ENCODE measurements around the gene SFSWAP. TPM values are rescaled to one million over a fixed set of nuclear protein-coding genes. Genes with fewer than 3 reads are reported as not detected.
"Not testable (repeated sequence)": the region's sequence is repeated elsewhere in the genome, so short reads cannot be mapped to it uniquely, and the experiment has no call there.

The SFSWAP gene
- total RNA-seq, 4 donors from 2014 or later = 49.8 to 88.8 (median 71.3) TPM

- 76 to 82% methylated on average over 21 of the region's 21 CpGs for WGBS, 2 donors
- Histone ChIP-seq H3K4me3 (no peak overlapping the region), H3K36me3 (no peaks in the 10 kb centered on the region), H3K9me3 (peaks cover 0 to 11% (median 0%) of the 10 kb centered on the region in 4 donors), H3K27me3 (peaks cover 0 to 8% of the 10 kb centered on the region in 2 donors), H3K4me1 (no peaks in the 10 kb centered on the region), H3K27ac (no peak overlapping the region)
- TF ChIP-seq EP300 (IDR thresholded peaks at IDR 0.05) (no peak), CTCF (IDR thresholded peaks at IDR 0.05) (no peak), POLR2A (IDR thresholded peaks at IDR 0.05) (no peak)
- DNase-seq (ENCODE audit: low spot score in 2 of 2) = no peak
Observed at GRCh38 chr12:131675126-131676080, 35.5 kb upstream of the SFSWAP start.

DNA sequence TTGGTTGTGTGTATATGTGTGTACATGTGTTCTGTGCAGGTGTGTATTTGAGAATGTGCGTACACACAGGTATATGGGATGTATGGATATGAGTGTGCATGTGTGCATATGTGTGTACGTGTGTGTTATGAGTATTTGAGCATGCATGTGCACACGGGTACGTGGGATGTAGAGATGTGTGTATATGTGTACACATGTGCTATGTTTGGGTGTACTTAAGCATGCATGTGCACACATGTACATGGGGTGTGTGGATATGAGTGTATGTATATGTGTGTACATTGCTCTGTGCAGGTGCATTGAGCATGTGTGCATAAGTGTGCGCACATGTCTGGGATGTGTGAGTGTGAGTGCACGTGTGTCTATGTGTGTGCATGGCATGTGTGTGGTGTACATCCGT lies 34.3 kb upstream of the SFSWAP start:
- 82 to 88% methylated on average over 7 of the region's 7 CpGs for WGBS, 2 donors
- Histone ChIP-seq H3K4me3 (no peak overlapping the region), H3K27me3 (peaks cover 0 to 8% of the 10 kb centered on the region in 2 donors), H3K9me3 (peaks cover 0 to 11% (median 0%) of the 10 kb centered on the region in 4 donors), H3K36me3 (no peaks in the 10 kb centered on the region), H3K27ac (no peak overlapping the region), H3K4me1 (no peaks in the 10 kb centered on the region)
- DNase-seq (ENCODE audit: low spot score in 2 of 2) = no peak
- TF ChIP-seq POLR2A (IDR thresholded peaks at IDR 0.05) (no peak), EP300 (IDR thresholded peaks at IDR 0.05) (no peak), CTCF (IDR thresholded peaks at IDR 0.05) (no peak)

GRCh38 chr12:131677067-131677466 lies 33.8 kb upstream of the SFSWAP start:
- H3K9me3 ChIP-seq = peaks cover 0 to 11% (median 0%) of the 10 kb centered on the region in 4 donors
- DNase-seq (ENCODE audit: low spot score in 2 of 2); H3K36me3 ChIP-seq; H3K27ac ChIP-seq; H3K4me1 ChIP-seq; H3K4me3 ChIP-seq: not testable (repeated sequence)
- WGBS, 2 donors = 57 to 89% methylated on average over 1 to 3 of the region's 6 CpGs
- peaks cover 0 to 13% of the 10 kb centered on the region in 2 donors for H3K27me3 ChIP-seq

DNA sequence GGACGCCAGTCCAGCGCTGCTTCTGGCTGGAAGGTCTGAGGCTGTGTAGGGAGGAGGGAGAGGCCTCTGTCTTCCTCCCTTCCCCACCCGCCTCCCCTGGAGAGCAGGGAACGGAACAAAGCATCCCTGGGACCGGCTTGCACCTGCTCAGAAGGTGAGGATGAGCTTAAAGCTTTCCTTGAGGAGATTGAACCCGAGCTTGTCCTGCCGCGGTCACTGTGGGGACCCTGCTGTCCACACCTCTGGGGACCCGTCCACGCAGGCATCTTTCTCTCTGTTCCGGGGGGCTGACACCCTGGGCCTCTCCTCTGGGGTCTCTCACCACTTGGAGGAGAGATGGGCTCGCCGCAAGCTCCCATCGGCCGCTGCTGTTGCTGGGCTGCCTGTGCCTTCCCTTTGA lies 33.2 kb upstream of the SFSWAP start:
- H3K4me1 ChIP-seq = peaks cover 0 to 9% (median 0%) of the 10 kb centered on the region in 4 donors
- peaks cover 0 to 19% of the 10 kb centered on the region in 2 donors for H3K27me3 ChIP-seq
- DNase-seq (ENCODE audit: low spot score in 2 of 2) = no peak
- H3K9me3 ChIP-seq = peaks cover 0 to 11% (median 0%) of the 10 kb centered on the region in 4 donors
- TF ChIP-seq POLR2A (IDR thresholded peaks at IDR 0.05) = no peak
- no peak for TF ChIP-seq CTCF (IDR thresholded peaks at IDR 0.05)
- no peak for TF ChIP-seq EP300 (IDR thresholded peaks at IDR 0.05)
- no peak overlapping the region for H3K4me3 ChIP-seq
- H3K36me3 ChIP-seq = no peaks in the 10 kb centered on the region
- WGBS, 2 donors = 93 to 94% methylated on average over 12 to 15 of the region's 15 CpGs
- no peak overlapping the region for H3K27ac ChIP-seq

GRCh38 chr12:131678389-131679181 lies 32.3 kb upstream of the SFSWAP start:
- not testable (repeated sequence) for H3K36me3 ChIP-seq; H3K4me3 ChIP-seq; DNase-seq (ENCODE audit: low spot score in 2 of 2); H3K4me1 ChIP-seq; H3K27ac ChIP-seq
- peaks cover 0 to 11% (median 0%) of the 10 kb centered on the region in 4 donors for H3K9me3 ChIP-seq
- H3K27me3 ChIP-seq = peaks cover 0 to 20% of the 10 kb centered on the region in 2 donors
- 77% methylated on average over 16 to 24 of the region's 29 CpGs for WGBS, 2 donors

DNA sequence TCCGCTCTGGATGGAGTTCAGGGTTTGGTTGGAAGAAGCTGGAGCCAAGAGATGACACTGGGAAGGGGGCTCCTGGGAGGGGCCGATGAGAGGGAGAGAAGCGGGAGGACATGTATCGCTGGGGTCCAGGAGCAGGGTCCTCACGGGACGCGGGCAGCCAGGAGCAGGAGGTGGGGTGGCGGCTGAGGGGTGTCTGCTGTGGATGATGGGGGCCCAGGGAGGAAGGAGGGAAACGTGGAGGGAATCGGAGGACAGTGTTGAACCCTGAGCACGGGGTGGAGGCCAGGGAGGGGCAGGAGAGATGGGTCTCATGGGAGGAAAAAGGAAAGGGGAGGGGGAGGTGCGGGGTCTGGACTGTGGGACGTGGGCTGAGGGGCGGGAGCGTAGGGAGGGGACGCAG lies 31.7 kb upstream of the SFSWAP start:
- H3K9me3 ChIP-seq; H3K36me3 ChIP-seq; H3K4me3 ChIP-seq; H3K4me1 ChIP-seq; H3K27ac ChIP-seq; DNase-seq (ENCODE audit: low spot score in 2 of 2): not testable (repeated sequence)
- 87% methylated on average over 7 of the region's 16 CpGs; no CpG with 5 or more reads in 1 of the 2 donors for WGBS, 2 donors
- H3K27me3 ChIP-seq = peaks cover 0 to 20% of the 10 kb centered on the region in 2 donors

- not testable (repeated sequence) for H3K27ac ChIP-seq; H3K36me3 ChIP-seq; H3K9me3 ChIP-seq; DNase-seq (ENCODE audit: low spot score in 2 of 2); H3K4me3 ChIP-seq; H3K4me1 ChIP-seq
- no CpG with 5 or more reads among the region's 23 CpGs for WGBS, 2 donors
- peaks cover 0 to 20% of the 10 kb centered on the region in 2 donors for H3K27me3 ChIP-seq
Observed at GRCh38 chr12:131679816-131680215, 31.1 kb upstream of the SFSWAP start.

DNA sequence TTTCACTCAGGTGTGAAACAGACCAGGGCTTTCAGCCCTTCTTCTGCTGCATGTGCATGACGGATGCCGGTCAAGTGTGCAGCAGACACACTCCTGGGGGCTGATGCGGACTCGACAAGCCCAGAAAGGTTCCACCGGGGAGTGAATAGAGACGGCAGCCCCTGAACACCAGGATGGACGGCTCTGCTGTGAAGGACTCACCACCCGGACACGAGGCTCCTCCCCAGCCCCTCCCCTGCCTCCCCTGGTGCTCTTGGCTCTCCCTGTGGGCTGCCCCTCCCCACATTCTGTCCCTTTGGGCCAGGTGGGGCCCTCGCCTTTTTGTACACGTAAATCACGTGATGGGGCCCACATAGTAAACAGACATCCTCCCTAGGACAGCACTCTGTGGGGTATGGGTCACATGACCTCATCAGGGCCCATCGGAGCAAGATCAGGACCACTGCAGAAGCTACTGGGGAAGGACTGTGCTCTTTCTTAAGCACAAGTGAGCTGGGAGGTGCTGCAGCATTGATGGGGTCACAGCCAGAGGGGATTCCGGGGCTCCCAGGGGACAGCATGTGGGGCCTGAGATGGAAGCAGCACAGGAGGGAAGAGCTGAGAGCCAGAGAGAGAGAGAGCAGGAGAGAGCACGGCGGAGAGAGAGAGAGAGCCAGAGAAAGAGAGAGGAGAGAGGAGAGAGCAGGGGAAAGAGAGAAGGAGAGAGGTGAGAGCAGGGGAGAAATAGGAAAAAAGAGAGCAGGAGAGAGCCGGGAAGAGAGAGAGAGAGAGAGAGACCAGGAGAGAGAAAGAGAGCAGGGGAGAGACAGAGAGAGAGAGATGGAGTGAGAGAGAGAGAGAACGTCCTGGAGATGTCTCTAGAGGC lies 30.3 kb upstream of the SFSWAP start:
- not testable (repeated sequence) for H3K27ac ChIP-seq; H3K9me3 ChIP-seq; H3K36me3 ChIP-seq; H3K4me1 ChIP-seq; H3K4me3 ChIP-seq; DNase-seq (ENCODE audit: low spot score in 2 of 2)
- WGBS, 2 donors = 58 to 62% methylated on average over 6 to 15 of the region's 18 CpGs
- H3K27me3 ChIP-seq = peaks cover 0 to 20% of the 10 kb centered on the region in 2 donors

Data from tibial nerve (tissue), 4 donors.